ENCODE data around the gene SVIL. TPM values are rescaled to one million over a fixed set of nuclear protein-coding genes. Genes with fewer than 3 reads are reported as not detected.
A peak's percentile ranks its signal among the peaks of the same experiment; 100 is the strongest.
"Not testable (repeated sequence)": the region's sequence is repeated elsewhere in the genome, so short reads cannot be mapped to it uniquely, and the experiment has no call there.

The SVIL gene
- total RNA-seq, 1 donor from 2014 or later: 16.2 TPM

- DNase-seq (ENCODE audit: low spot score) (no peak), ATAC-seq (no peak)
These were observed 15.1 kb upstream of the SVIL start for GRCh38 chr10:29649561-29650551.

GRCh38 chr10:29648983-29649268, 14.2 kb upstream of the SVIL start:
- no peak for DNase-seq (ENCODE audit: low spot score)
- ATAC-seq: peak; percentile 61

GRCh38 chr10:29648114-29648982, 13.6 kb upstream of the SVIL start:
- ATAC-seq (peak; percentile 90), DNase-seq (ENCODE audit: low spot score) (peak; percentile 53)

- DNase-seq (ENCODE audit: low spot score): no peak
- no peak for ATAC-seq
These were observed 12.7 kb upstream of the SVIL start for GRCh38 chr10:29647478-29647877.

GRCh38 chr10:29646960-29647461, 12.2 kb upstream of the SVIL start:
- DNase-seq (ENCODE audit: low spot score) (no peak), ATAC-seq (no peak)

- ATAC-seq (no peak), DNase-seq (ENCODE audit: low spot score) (no peak)
These were observed 11.6 kb upstream of the SVIL start for GRCh38 chr10:29646238-29646902.

GRCh38 chr10:29643771-29644501, 9.2 kb upstream of the SVIL start:
- ATAC-seq (no peak), DNase-seq (ENCODE audit: low spot score) (no peak)

GRCh38 chr10:29642990-29643389, 8.2 kb upstream of the SVIL start:
- DNase-seq (ENCODE audit: low spot score): no peak
- peak; percentile 19 for ATAC-seq

GRCh38 chr10:29637537-29637936, 2.8 kb upstream of the SVIL start:
- no peak for ATAC-seq
- no peak for DNase-seq (ENCODE audit: low spot score)

GRCh38 chr10:29636178-29636577, 1.4 kb upstream of the SVIL start:
- ATAC-seq: no peak
- DNase-seq (ENCODE audit: low spot score): no peak

- DNase-seq (ENCODE audit: low spot score) (no peak), ATAC-seq (no peak)
These were observed 957 bp upstream of the SVIL start for GRCh38 chr10:29635711-29636144.

- DNase-seq (ENCODE audit: low spot score) (no peak), ATAC-seq (no peak)
These were observed 666 bp downstream of the SVIL start for GRCh38 chr10:29634105-29634504.

GRCh38 chr10:29631049-29631339, 3.8 kb downstream of the SVIL start:
- DNase-seq (ENCODE audit: low spot score) (peak; percentile 26), ATAC-seq (no peak)

GRCh38 chr10:29630205-29631048, 4.3 kb downstream of the SVIL start:
- DNase-seq (ENCODE audit: low spot score): peak; percentile 39
- peak; percentile 47 for ATAC-seq

- DNase-seq (ENCODE audit: low spot score): no peak
- no peak for ATAC-seq
These were observed 5.8 kb downstream of the SVIL start for GRCh38 chr10:29628912-29629526.

GRCh38 chr10:29628311-29628710, 6.5 kb downstream of the SVIL start:
- DNase-seq (ENCODE audit: low spot score) (no peak), ATAC-seq (no peak)

GRCh38 chr10:29627201-29628132, 7.3 kb downstream of the SVIL start:
- ATAC-seq (no peak), DNase-seq (ENCODE audit: low spot score) (no peak)

- ATAC-seq; DNase-seq (ENCODE audit: low spot score): not testable (repeated sequence)
These were observed 10.4 kb downstream of the SVIL start for GRCh38 chr10:29624357-29624756.

All from left lobe of liver (tissue), 2 donors.